Gastroesophageal sphincter (tissue), 3 donors: ENCODE results near the gene CSTF1.

Source experiments
- CTCF ChIP-seq, 4 experiments: fragments of 200-600 bp in 2 of 4; fragments of 450-650 bp in 2 of 4; sonication (generic) in 1 of 4; IDR thresholded peaks; one replicate each; pipeline ENCODE4 v1.5.1; 2017 to 2019; ENCODE audit warnings: antibody characterized with exemption in 4 of 4, mild to moderate bottlenecking in 2 of 4, moderate library complexity in 2 of 4
- EP300 ChIP-seq: sonication (generic); formaldehyde crosslinking; IDR thresholded peaks from one replicate; pipeline ENCODE4 v1.6.1; 2017; ENCODE audit warnings: antibody characterized with exemption, mild to moderate bottlenecking
- POLR2A ChIP-seq, 2 donors: fragments of 450-650 bp; IDR thresholded peaks; one replicate each; pipeline ENCODE4 v1.6.1; 2017; ENCODE audit warnings: antibody characterized with exemption in 2 of 2, mild to moderate bottlenecking in 2 of 2, moderate library complexity in 1 of 2

- TF ChIP-seq CTCF (IDR thresholded peaks at IDR 0.05) (no peak), POLR2A (IDR thresholded peaks at IDR 0.05) (no peak), EP300 (no peak)
Measured at GRCh38 chr20:56381501-56381900, 10.9 kb upstream of the CSTF1 start.
